Right lobe of liver (tissue), 6 donors: ENCODE data around the gene SLF2. TPM values are rescaled to one million over a fixed set of nuclear protein-coding genes. Genes with fewer than 3 reads are reported as not detected.
A peak's percentile ranks its signal among the peaks of the same experiment; 100 is the strongest.

Experiments
- ATAC-seq, 4 donors: fragments of 200-7000 bp; cut with Tn5 transposase; one replicate each; pipeline ENCODE4 v1.9.1; 2020; ENCODE audit warnings: mild to moderate bottlenecking in 4 of 4, moderate library complexity in 4 of 4
- DNase-seq, 3 donors: peaks; one replicate each; pipeline ENCODE4 v3.0.0-alpha.2; 2020
- H3K27ac ChIP-seq, 3 donors: fragments of 200-600 bp; one replicate each; pipeline ENCODE4 v1.8.0; 2022
- H3K27me3 ChIP-seq, 2 donors: fragments of 200-600 bp; one replicate each; pipeline ENCODE4 v1.8.0; 2022
- H3K36me3 ChIP-seq, 4 donors: fragments of 200-600 bp; sonication (generic) in 1 of 4; one replicate each; pipeline versions ENCODE4 v1.5.1 to v1.8.0; 2017 to 2022; ENCODE audit warnings: control low read depth in 1 of 4
- H3K4me1 ChIP-seq, 4 donors: fragments of 200-600 bp; sonication (generic) in 1 of 4; one replicate each; pipeline versions ENCODE4 v1.5.1 to v1.8.0; 2017 to 2022; ENCODE audit warnings: control low read depth in 1 of 4
- H3K4me3 ChIP-seq, 3 donors: fragments of 200-600 bp; one replicate each; pipeline ENCODE4 v1.8.0; 2022
- H3K9me3 ChIP-seq, 4 donors: fragments of 200-600 bp; sonication (generic) in 1 of 4; one replicate each; pipeline versions ENCODE4 v1.5.1 to v1.8.0; 2017 to 2022; ENCODE audit warnings: control low read depth in 1 of 4
- POLR2A ChIP-seq: fragments of 450-650 bp; IDR thresholded peaks from one replicate; pipeline ENCODE4 v1.6.1; 2017; ENCODE audit warnings: antibody characterized with exemption, mild to moderate bottlenecking
- WGBS: methylation state at CpG from one replicate; pipeline ENCODE4 v1.1.6; 2018; ENCODE audit warnings: low coverage, low lambda C conversion rate; ENCODE audit not compliant: insufficient coverage; ENCODE audit errors: missing lambda C conversion rate; 5-methylcytosine and 5-hydroxymethylcytosine counted together
- intact Hi-C, 2 donors: fragments of 100-400 bp; cut with DNase I; formaldehyde crosslinking; loops; one replicate each; pipeline versions ENCODE4 v1.11.2 to v1.14.1; 2022
- long read RNA-seq: library from polyadenylated mRNA; unstranded; transcript quantifications from one replicate; pipeline ENCODE4 v2.0.0, GENCODE V29; 2019
- total RNA-seq, 6 experiments: library from RNA; depleted of rRNA in 2 of 6; stranded (reverse); fragments of >200 nt in 2 of 6; fragmentation: NEBNext Ultra II Directional in 3 of 6; extraction: Animal tissue kit (Norgen Biotek cat#: 25700) in 3 of 6; gene quantifications; one replicate each; pipeline versions ENCODE4 v1.1.0 to v1.2.4, GENCODE V29; 2016 to 2023
- TF ChIP-seq, protein P1 (sequence below), 4 donors: fragments of 200-600 bp in 3 of 4; fragments of 450-650 bp in 1 of 4; IDR thresholded peaks; one replicate each; pipeline versions ENCODE4 v1.5.1 to v1.8.0; 2016 to 2022; ENCODE audit warnings: antibody characterized with exemption in 4 of 4, mild to moderate bottlenecking in 2 of 4
- donor health status: DM: no; HTN: yes; CAD: no.
- donor health status: DM: no; HTN: no; CAD: no.
- donor health status: DM: no; HTN: no; CAD: no.
- donor health status: DM: no; HTN: yes; CAD: no.
- donor health status: DM: no; HTN: yes; CAD: no.

SLF2 gene
- total RNA-seq, result 10 to 100 TPM in 3 of 6 experiments, 1 to 10 TPM in 3; 7.1 to 14.2 (median 10.0) TPM
- long read RNA-seq, partial matches to known transcripts, result 2 of 2 reads
- long read RNA-seq, other reads (novel, unspliced or antisense), result 0 of 2 reads

- Histone ChIP-seq H3K36me3 (peaks cover 0 to 15% (median 3%) of the 10 kb centered on the region in 4 donors), H3K4me1 (peaks cover 0 to 18% (median 7%) of the 10 kb centered on the region in 4 donors), H3K27me3 (no peaks in the 10 kb centered on the region), H3K4me3 (peak within 1 kb of the TSS; percentile 90 to 99 (median 94)), H3K27ac (peak within 1 kb of the TSS; percentile 70 to 92 (median 79)), H3K9me3 (no peaks in the 10 kb centered on the region)
- ATAC-seq (peak; percentile 94 to 97 (median 96)), DNase-seq (peak; percentile 97 to 99 (median 98))
- TF ChIP-seq POLR2A, result peak; percentile 90
- TF ChIP-seq, protein P1, sequence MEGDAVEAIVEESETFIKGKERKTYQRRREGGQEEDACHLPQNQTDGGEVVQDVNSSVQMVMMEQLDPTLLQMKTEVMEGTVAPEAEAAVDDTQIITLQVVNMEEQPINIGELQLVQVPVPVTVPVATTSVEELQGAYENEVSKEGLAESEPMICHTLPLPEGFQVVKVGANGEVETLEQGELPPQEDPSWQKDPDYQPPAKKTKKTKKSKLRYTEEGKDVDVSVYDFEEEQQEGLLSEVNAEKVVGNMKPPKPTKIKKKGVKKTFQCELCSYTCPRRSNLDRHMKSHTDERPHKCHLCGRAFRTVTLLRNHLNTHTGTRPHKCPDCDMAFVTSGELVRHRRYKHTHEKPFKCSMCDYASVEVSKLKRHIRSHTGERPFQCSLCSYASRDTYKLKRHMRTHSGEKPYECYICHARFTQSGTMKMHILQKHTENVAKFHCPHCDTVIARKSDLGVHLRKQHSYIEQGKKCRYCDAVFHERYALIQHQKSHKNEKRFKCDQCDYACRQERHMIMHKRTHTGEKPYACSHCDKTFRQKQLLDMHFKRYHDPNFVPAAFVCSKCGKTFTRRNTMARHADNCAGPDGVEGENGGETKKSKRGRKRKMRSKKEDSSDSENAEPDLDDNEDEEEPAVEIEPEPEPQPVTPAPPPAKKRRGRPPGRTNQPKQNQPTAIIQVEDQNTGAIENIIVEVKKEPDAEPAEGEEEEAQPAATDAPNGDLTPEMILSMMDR (IDR thresholded peaks at IDR 0.05), result no peak
- WGBS, result 0% methylated on average over 19 of the region's 71 CpGs
- intact Hi-C loops, result no loop called here
Observed at GRCh38 chr10:100912605-100913469, at the start of gene SLF2. TSS of gene SLF2 (plus strand) at chr10:100912963. CDS start at chr10:100913111, 148 bp downstream.

- TF ChIP-seq, protein P1 (IDR thresholded peaks at IDR 0.05), result no peak
- no peak for TF ChIP-seq POLR2A
- H3K27ac ChIP-seq, result no peak overlapping the region
- intact Hi-C loops, result loop anchor here in 1 of 2 donors (10.0 kb wide), 1 partner anchor 299 kb away; no protein-coding TSS in a partner anchor
- no peak for DNase-seq
- H3K36me3 ChIP-seq, result no peaks in the 10 kb centered on the region
- WGBS, result no CpG with 5 or more reads among the region's 7 CpGs
- H3K27me3 ChIP-seq, result no peaks in the 10 kb centered on the region
- H3K9me3 ChIP-seq, result no peaks in the 10 kb centered on the region
- no peak for ATAC-seq
- no peak overlapping the region for H3K4me3 ChIP-seq
- no peaks in the 10 kb centered on the region for H3K4me1 ChIP-seq
Observed at GRCh38 chr10:100863433-100863832, 49.3 kb upstream of the SLF2 start.

- no peak for ATAC-seq
- TF ChIP-seq, protein P1 (IDR thresholded peaks at IDR 0.05), result no peak
- TF ChIP-seq POLR2A, result no peak
- Histone ChIP-seq H3K9me3 (no peaks in the 10 kb centered on the region), H3K4me3 (no peak overlapping the region), H3K36me3 (no peaks in the 10 kb centered on the region), H3K27ac (no peak overlapping the region), H3K4me1 (no peaks in the 10 kb centered on the region), H3K27me3 (no peaks in the 10 kb centered on the region)
- no peak for DNase-seq
- intact Hi-C loops, result loop anchor here in 1 of 2 donors (10.0 kb wide), 1 partner anchor 299 kb away; no protein-coding TSS in a partner anchor
- 82% methylated on average over 19 of the region's 24 CpGs for WGBS
Observed at GRCh38 chr10:100864036-100864885, 48.5 kb upstream of the SLF2 start.

GRCh38 chr10:100864978-100865377 lies 47.8 kb upstream of the SLF2 start:
- H3K4me3 ChIP-seq, result no peak overlapping the region
- WGBS, result 4% methylated on average over 4 of the region's 4 CpGs
- H3K4me1 ChIP-seq, result no peaks in the 10 kb centered on the region
- no peak for DNase-seq
- TF ChIP-seq, protein P1 (IDR thresholded peaks at IDR 0.05), result no peak
- TF ChIP-seq POLR2A, result no peak
- no peak overlapping the region for H3K27ac ChIP-seq
- intact Hi-C loops, result loop anchor here in 1 of 2 donors (10.0 kb wide), 1 partner anchor 300 kb away; no protein-coding TSS in a partner anchor
- H3K36me3 ChIP-seq, result no peaks in the 10 kb centered on the region
- no peaks in the 10 kb centered on the region for H3K27me3 ChIP-seq
- ATAC-seq, result peak in 2 of 4 donors; percentile 35 to 68
- no peaks in the 10 kb centered on the region for H3K9me3 ChIP-seq
